Measurements from ENCODE around the gene BCKDHB. TPM values are rescaled to one million over a fixed set of nuclear protein-coding genes. Genes with fewer than 3 reads are reported as not detected.

BCKDHB gene
- total and polyA plus RNA-seq, 2 donors (not counting 1 experiment from before 2014, with no cell fraction given), result 9.6 to 20.1 TPM

DNA sequence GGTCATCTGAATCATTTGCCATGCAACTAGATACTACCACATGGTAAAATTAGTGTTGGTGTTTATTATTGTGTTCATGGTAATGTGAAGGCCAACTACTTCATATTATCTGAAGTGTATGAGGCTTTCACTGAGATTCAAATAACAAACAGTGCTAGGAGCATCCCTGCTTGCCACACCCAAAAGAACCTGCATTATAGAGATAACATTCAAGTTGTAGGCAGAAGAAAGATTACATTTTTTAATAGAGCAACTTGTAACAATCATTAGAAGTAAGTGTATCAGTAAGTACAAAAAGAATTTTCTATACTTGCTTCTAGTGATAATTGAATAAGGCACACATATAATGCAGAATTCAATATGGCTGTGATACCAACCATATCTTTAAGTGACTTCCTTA is 49.8 kb downstream of the BCKDHB start:
- Histone ChIP-seq H3K27me3 (replicated peaks in 1 of 4; ENCODE audit: control extremely low read depth in 1 of 4, control insufficient read depth in 3 of 4, insufficient read depth in 4 of 4, low read length in 3 of 4) (no peaks in the 10 kb centered on the region), H3K27ac (ENCODE audit: low read length in 2 of 2) (no peak overlapping the region), H3K79me2 (ENCODE audit: control insufficient read depth, insufficient read depth, low read length) (no peaks in the 10 kb centered on the region), H3K4me2 (replicated peaks; ENCODE audit: low read depth, low read length, poor library complexity, severe bottlenecking) (no peak overlapping the region), H2AFZ (ENCODE audit: insufficient read depth, low read depth, low read length, poor library complexity, severe bottlenecking) (no peak overlapping the region), H3K36me3 (replicated peaks in 1 of 2; ENCODE audit: control extremely low read depth in 1 of 2, control insufficient read depth in 1 of 2, extremely low read depth in 1 of 2, insufficient read depth in 2 of 2, low read length in 1 of 2) (peaks cover 0 to 1% of the 10 kb centered on the region in 2 experiments), H3K4me3 (ENCODE audit: control extremely low read depth in 1 of 5, extremely low read depth in 1 of 5, insufficient read depth in 1 of 5, low read depth in 2 of 5, low read length in 4 of 5) (no peak overlapping the region), H3K9me3 (ENCODE audit: control extremely low read depth in 1 of 3, control insufficient read depth in 2 of 3, insufficient read depth in 1 of 3, low read length in 2 of 3) (no peaks in the 10 kb centered on the region), H3K4me1 (ENCODE audit: control insufficient read depth in 2 of 2, insufficient read depth in 2 of 2, low read length in 2 of 2) (no peaks in the 10 kb centered on the region), H3K9ac (ENCODE audit: low read length) (no peak overlapping the region), H4K20me1 (ENCODE audit: control insufficient read depth, insufficient read depth, low read length, poor library complexity, severe bottlenecking) (no peaks in the 10 kb centered on the region)
- POLR2A ChIA-PET, result no interaction called here
- Mint-ChIP-seq H3K27me3 (no peaks in the 10 kb centered on the region), H3K27ac (no peak overlapping the region), H3K4me1 (no peaks in the 10 kb centered on the region), H3K9me3 (ENCODE audit: insufficient read depth) (no peaks in the 10 kb centered on the region), H3K4me3 (no peak overlapping the region)
- ATAC-seq (ENCODE audit: low read depth) (no peak), DNase-seq (no peak)
- TF ChIP-seq EZH2 (IDR thresholded peaks at IDR 0.05; ENCODE audit: borderline replicate concordance, insufficient read depth, low read depth, low read length, poor library complexity, severe bottlenecking), result no peak
- TF ChIP-seq, protein P1, sequence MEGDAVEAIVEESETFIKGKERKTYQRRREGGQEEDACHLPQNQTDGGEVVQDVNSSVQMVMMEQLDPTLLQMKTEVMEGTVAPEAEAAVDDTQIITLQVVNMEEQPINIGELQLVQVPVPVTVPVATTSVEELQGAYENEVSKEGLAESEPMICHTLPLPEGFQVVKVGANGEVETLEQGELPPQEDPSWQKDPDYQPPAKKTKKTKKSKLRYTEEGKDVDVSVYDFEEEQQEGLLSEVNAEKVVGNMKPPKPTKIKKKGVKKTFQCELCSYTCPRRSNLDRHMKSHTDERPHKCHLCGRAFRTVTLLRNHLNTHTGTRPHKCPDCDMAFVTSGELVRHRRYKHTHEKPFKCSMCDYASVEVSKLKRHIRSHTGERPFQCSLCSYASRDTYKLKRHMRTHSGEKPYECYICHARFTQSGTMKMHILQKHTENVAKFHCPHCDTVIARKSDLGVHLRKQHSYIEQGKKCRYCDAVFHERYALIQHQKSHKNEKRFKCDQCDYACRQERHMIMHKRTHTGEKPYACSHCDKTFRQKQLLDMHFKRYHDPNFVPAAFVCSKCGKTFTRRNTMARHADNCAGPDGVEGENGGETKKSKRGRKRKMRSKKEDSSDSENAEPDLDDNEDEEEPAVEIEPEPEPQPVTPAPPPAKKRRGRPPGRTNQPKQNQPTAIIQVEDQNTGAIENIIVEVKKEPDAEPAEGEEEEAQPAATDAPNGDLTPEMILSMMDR (IDR thresholded peaks at IDR 0.05), result no peak
- intact Hi-C loops (cut with micrococcal nuclease), result no loop called here
- CTCF ChIA-PET, result no interaction called here

DNA sequence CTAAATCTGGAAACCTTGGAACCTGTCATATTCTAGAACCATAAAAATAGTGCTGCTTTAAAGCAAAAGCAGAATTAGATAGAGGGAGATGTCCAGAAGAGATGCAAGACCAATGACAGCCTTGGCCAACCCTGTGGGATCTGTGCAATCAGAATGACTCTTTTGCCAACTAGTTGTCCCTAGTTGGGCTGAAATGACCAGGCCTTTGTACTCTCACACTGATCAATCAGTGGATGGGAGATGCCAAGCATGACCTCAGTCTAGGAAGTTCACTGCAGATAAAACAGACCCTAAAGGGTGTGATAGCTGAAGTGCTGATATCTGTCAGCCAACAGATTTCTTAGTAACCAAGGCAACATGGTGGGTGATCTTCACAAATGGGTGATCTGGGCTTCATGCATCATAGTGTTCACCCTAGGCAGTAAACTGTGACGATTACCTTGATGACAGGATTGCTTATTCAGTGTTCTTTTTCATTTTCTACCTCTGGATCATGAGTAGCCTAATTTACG is 52.1 kb downstream of the BCKDHB start:
- H3K36me3 ChIP-seq (replicated peaks in 1 of 2; ENCODE audit: control extremely low read depth in 1 of 2, control insufficient read depth in 1 of 2, extremely low read depth in 1 of 2, insufficient read depth in 2 of 2, low read length in 1 of 2), result peaks cover 0 to 1% of the 10 kb centered on the region in 2 experiments
- ChIA-PET POLR2A (no interaction called here), CTCF (no interaction called here)
- Mint-ChIP-seq H3K27ac (no peak overlapping the region), H3K9me3 (ENCODE audit: insufficient read depth) (no peaks in the 10 kb centered on the region), H3K4me1 (no peaks in the 10 kb centered on the region), H3K27me3 (no peaks in the 10 kb centered on the region), H3K4me3 (no peak overlapping the region)
- no peak overlapping the region for H2AFZ ChIP-seq (ENCODE audit: insufficient read depth, low read depth, low read length, poor library complexity, severe bottlenecking)
- H3K9ac ChIP-seq (ENCODE audit: low read length), result no peak overlapping the region
- ATAC-seq (ENCODE audit: low read depth) (no peak), DNase-seq (no peak)
- no CpG with 5 or more reads among the region's 2 CpGs for WGBS (ENCODE audit: insufficient coverage)
- H3K4me2 ChIP-seq (replicated peaks; ENCODE audit: low read depth, low read length, poor library complexity, severe bottlenecking), result no peak overlapping the region
- no peak for TF ChIP-seq EZH2 (IDR thresholded peaks at IDR 0.05; ENCODE audit: borderline replicate concordance, insufficient read depth, low read depth, low read length, poor library complexity, severe bottlenecking)
- TF ChIP-seq, protein P1 (IDR thresholded peaks at IDR 0.05), result no peak
- H3K79me2 ChIP-seq (ENCODE audit: control insufficient read depth, insufficient read depth, low read length), result no peaks in the 10 kb centered on the region
- peaks cover under 1% of the 10 kb centered on the region in 2 donors for H3K4me1 ChIP-seq (ENCODE audit: control insufficient read depth in 2 of 2, insufficient read depth in 2 of 2, low read length in 2 of 2)
- no peaks in the 10 kb centered on the region for H4K20me1 ChIP-seq (ENCODE audit: control insufficient read depth, insufficient read depth, low read length, poor library complexity, severe bottlenecking)
- H3K27me3 ChIP-seq (replicated peaks in 1 of 4; ENCODE audit: control extremely low read depth in 1 of 4, control insufficient read depth in 3 of 4, insufficient read depth in 4 of 4, low read length in 3 of 4), result no peaks in the 10 kb centered on the region
- intact Hi-C loops (cut with micrococcal nuclease), result no loop called here
- H3K4me3 ChIP-seq (ENCODE audit: control extremely low read depth in 1 of 5, extremely low read depth in 1 of 5, insufficient read depth in 1 of 5, low read depth in 2 of 5, low read length in 4 of 5), result no peak overlapping the region
- no peaks in the 10 kb centered on the region for H3K9me3 ChIP-seq (ENCODE audit: control extremely low read depth in 1 of 3, control insufficient read depth in 2 of 3, insufficient read depth in 1 of 3, low read length in 2 of 3)
- no peak overlapping the region for H3K27ac ChIP-seq (ENCODE audit: low read length in 2 of 2)

All from B cell (primary cell).